Cerebellar cortex (tissue), 1 donor: ENCODE measurements around the gene PAGE2.
A peak's percentile ranks its signal among the peaks of the same experiment; 100 is the strongest.
"Not testable (repeated sequence)": the region's sequence is repeated elsewhere in the genome, so short reads cannot be mapped to it uniquely, and the experiment has no call there.

Source experiments
- DNase-seq: peaks from one replicate; pipeline ENCODE4 v3.0.0-alpha.2; 2015; ENCODE audit warnings: low spot score

The PAGE2 gene

DNA sequence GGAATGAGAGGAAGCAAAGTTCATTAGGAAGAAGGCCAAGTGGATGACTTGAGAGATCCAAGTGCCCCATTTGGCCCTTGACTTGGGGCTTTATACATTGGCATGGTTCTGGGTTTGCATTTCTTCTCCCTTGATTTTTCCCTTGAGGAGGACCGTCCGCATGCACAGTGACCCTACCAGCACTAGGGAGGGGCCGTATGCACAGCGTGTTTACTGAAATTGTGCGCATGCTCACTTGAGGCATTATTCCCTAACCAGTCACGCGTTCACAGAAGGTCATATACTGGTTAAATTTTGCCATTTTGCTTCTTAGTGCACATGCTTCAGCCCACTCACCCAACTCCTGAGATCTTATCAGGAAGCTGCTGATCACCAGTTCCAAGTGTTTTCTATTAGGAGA, 35.1 kb downstream of the PAGE2 start:
- no peak for DNase-seq

- no peak for DNase-seq
Observed at GRCh38 chrX:55127692-55128091, 38.9 kb downstream of the PAGE2 start.

DNA sequence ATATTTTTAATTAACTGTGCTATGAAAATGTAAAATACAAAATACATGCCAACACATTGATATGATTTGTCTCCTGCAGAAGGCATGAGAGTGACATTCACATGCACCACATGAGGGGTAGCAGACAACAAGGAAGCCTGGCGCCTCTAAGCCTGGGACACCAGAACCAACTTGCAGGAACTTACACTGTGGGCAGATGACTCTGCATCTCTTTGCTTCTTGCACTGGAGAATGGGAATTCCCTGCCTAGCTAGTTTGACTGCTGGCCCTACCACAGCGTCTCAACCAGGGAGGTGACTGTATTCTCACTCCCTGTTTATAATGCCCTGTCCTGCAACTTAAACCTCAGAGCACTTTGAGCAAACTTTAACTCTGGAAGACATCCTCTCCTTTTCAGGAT, 40.5 kb downstream of the PAGE2 start:
- no peak for DNase-seq

GRCh38 chrX:55130481-55130880, 41.7 kb downstream of the PAGE2 start:
- DNase-seq, result no peak

GRCh38 chrX:55132416-55132815, 43.6 kb downstream of the PAGE2 start:
- peak; percentile 78 for DNase-seq

GRCh38 chrX:55135171-55135570, 46.4 kb downstream of the PAGE2 start:
- peak; percentile 74 for DNase-seq

DNA sequence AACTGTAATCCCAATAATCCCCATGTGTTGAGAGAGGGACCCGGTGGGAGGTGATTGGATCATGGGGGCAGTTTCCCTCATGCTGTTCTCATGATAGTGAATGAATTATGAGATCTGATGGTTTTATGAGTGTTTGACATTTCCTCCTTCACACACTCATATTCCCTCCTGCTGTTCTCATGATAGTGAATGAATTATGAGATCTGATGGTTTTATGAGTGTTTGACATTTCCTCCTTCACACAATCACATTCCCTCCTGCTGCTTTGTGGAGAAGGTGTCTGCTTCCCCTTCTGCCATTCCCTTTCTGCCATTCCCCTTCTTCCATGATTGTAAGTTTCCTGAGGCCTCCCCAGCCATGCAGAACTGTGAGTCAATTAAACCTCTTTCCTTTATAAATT, 52.0 kb downstream of the PAGE2 start:
- DNase-seq, result not testable (repeated sequence)
